ENCODE data around the gene HTT.

Gene HTT

DNA sequence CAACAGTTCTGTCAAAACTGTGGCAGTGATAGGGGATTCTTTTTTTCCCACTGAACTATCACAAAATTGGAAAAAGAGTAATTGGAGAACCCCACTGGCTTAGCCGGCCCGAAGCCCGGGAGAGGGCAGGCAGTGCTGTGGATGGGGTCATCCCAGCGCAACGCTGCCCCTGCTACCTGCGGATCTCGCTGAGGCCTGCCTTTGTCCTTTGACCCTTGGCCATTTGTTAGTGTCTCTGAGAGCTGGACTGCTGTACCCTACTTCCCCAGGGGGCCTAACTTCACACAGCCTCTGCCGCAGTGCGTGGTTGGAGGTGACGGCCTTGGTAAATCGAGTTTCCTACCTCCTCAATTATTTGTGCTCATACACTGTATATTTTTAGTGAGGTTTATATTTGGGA lies 131.5 kb downstream of the HTT start:
- DNase-seq, result no peak

DNA sequence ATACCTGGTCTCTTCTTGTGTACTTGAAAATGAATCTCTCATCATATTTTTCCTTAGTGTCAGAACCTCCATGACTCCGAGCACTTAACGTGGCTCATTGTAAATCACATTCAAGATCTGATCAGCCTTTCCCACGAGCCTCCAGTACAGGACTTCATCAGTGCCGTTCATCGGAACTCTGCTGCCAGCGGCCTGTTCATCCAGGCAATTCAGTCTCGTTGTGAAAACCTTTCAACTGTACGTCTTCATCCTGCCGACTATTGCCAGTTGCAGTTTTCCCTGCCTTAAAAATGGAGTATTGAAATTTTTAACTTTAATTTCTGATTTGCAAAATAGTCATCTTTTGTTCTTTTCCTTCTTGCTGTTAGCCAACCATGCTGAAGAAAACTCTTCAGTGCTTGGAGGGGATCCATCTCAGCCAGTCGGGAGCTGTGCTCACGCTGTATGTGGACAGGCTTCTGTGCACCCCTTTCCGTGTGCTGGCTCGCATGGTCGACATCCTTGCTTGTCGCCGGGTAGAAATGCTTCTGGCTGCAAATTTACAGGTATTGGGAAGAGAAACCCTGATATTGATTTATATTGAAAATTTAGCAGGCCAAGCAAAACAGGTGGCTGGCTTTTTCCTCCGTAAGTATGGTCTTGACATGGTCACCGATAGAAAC lies 132.1 kb downstream of the HTT start:
- DNase-seq, result no peak

DNA sequence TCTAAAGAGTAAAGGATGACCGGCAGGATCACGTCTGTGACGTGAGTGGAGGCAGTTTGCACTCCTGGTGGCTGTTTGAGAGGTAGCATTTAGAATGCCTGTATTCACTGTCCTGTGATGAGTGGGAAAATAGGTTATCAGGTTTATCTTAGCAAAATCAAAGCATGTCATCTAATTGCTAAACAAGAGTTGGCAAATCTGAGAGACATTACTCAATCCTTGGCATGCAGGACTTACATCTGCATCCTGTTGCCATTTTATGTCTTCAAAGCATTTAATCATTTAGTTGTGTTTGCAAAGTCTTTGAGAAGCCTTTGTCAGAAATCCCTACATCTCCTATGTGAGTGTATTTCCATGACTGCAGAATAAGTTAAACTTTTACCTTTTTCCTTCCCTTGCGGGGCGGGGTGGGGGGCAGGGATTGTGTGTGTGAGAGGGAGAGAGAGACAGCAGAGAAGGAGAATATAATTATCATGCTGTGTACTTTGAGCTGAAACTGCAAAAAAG lies 133.1 kb downstream of the HTT start:
- no peak for DNase-seq

DNA sequence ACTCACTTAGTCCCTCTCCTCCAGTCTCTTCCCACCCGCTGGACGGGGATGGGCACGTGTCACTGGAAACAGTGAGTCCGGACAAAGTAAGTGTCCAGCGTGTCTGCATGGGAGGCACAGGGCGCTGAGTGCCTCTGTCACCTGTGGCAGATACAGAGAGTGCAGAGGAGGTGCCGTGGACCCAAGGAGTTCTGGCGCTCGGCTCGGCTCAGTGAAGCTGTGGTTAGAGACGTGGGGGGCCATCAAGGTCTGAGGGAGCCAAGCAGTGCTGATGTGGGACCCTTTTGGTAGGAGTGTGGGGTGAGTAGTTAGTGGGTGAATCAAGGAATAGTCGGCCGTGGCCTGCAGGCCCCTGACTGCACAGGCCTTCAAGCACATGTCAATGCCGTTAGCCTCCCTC lies 134.3 kb downstream of the HTT start:
- no peak for DNase-seq

DNA sequence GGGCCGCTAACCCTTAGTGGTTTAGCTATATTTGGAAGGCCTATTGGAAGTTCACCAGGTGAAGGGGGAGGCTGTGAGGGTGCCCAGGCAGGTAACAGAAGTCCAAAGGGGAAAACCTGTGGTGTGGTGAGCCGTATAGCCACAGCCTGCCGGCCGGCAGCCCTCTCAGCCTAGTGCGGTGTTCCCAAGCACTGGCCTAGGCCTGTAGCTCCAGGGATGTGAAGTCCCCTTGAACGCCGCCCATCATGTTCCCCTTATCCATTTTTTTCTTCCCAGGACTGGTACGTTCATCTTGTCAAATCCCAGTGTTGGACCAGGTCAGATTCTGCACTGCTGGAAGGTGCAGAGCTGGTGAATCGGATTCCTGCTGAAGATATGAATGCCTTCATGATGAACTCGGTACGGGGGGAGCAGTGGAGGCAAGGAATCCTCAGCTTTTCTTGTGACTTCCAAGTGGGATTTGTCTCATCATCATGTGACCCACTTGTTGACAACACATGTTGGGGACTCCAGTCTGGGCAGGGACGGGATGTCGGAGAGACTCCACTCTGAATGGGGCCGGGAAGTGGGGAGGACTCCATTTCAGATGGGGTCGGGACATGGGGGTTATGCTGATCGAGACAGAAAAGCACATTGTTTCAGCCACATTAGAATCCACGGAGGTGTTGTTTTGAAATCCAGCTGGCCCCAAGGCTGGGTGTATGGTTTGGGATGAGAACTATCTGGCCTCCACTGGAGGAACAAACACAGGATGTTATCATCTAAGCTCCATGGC lies 135.3 kb downstream of the HTT start:
- DNase-seq, result no peak

DNA sequence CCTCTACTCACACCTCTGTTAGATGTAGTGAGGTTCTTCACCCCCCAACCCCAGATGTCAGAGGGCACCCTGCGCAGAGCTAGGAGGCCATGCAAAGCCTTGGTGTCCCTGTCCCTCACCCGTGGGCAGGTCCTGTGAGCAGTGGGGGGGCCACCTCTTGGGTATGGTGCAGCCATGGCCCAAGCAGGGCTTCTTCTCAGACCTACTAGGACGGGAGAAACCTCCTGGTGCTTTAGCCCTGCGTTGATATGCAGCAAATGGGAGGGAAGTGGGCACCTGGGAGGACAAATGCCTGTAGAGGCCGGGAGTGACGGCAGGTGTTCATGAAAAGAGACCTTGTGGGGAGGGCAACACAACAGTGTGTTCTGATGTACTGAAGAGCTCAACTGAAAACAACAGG lies 136.0 kb downstream of the HTT start:
- no peak for DNase-seq

DNA sequence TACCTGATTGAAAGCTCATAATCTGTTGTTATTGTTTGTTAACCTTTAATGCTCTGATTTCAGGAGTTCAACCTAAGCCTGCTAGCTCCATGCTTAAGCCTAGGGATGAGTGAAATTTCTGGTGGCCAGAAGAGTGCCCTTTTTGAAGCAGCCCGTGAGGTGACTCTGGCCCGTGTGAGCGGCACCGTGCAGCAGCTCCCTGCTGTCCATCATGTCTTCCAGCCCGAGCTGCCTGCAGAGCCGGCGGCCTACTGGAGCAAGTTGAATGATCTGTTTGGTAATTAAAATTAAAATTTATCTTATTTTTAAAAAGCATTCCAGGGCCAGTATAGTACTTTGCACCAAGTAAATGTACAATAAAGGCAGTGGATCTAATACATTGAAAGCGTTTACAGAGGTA lies 137.4 kb downstream of the HTT start:
- DNase-seq, result no peak

DNA sequence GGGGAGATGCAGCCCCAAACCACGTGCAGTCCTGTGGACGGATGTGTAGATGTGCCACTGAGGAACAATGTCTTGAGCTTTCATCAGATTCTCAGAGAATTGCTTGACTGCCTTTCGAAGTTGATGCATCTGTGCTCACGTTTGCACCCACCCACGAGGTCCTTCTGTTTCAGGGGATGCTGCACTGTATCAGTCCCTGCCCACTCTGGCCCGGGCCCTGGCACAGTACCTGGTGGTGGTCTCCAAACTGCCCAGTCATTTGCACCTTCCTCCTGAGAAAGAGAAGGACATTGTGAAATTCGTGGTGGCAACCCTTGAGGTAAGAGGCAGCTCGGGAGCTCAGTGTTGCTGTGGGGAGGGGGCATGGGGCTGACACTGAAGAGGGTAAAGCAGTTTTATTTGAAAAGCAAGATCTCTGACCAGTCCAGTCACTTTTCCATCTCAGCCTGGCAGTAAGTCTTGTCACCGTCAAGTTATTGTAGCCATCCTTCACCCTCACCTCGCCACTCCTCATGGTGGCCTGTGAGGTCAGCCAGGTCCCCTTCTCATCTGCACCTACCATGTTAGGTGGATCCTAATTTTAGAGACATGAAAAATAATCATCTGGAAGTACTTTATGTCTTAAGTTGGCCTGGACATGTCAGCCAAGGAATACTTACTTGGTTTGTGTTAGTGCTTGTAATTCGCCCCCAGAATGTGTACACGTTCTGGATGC lies 138.1 kb downstream of the HTT start:
- DNase-seq, result no peak

DNA sequence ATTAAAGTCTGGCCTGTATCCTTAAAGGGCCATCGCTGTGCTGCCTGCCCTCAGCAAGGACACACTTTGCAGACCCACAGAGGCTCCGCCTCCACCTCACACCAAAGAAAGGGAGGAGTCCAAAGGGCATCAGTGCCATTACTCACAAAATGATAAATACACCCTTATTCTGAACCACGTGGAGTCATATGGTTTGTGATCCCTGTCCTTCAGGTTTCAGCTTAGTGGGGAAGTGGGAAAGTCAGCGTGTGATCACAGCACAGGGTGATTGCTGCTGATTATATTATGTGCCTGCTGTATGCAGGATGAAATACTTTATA lies 138.6 kb downstream of the HTT start:
- DNase-seq, result no peak

DNA sequence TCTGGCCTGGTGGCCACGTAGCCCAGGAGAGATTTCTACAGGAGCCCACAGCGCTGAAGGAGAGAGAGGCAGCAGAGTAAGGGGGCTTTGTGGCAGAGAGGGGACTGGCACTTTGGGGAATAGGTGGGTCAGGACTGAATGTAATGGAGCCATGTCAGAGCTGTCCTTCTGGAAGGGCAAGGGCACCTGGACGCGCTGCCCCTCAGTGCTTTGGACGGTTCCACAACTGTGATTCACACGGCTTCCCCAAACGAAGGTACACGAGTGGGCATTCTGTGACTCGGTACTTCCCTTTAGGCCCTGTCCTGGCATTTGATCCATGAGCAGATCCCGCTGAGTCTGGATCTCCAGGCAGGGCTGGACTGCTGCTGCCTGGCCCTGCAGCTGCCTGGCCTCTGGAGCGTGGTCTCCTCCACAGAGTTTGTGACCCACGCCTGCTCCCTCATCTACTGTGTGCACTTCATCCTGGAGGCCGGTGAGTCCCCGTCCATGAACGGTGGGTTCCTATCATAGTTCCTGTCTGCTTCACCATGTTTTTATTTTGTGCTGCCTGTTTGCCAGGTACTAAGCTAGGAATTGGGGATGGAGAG lies 139.3 kb downstream of the HTT start:
- DNase-seq, result no peak

DNA sequence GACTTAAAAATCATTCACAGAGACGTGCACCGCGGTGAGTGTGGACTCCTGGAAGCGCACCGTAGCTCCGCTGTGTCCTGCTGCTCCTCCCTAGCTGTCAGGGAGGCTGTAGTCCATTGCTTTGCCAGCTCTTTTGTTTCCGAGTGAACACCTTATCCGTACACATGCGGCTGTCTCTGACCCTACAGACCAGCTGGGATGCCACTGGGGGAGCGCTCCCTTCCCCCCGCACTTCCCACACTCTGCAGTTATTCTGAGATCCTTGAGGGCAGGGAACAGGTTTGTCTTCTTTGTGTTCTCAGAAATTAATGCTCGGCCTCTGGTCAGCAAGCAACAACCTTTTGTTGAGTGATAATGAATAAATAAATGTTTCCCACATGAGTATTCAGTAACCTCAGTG lies 140.8 kb downstream of the HTT start:
- DNase-seq, result no peak

DNA sequence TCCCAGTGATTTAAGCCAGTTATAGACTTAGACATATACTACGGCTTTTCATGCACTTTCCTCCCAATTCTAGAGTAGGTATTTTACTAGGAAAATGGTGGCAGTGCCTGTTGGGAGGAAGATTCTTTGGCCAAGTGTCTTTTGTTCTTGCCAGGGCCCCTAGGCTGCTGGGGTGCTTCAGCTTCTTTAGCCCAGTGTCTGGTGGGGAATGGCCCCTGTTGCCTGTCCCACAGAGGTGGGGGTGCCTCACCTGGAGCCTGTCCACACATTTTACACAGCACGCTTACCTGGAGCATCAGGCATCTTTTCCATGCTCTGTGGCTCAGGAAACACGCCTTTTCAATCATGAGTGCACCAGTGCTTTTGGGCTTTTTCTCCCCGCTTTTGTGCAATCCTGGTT lies 141.3 kb downstream of the HTT start:
- no peak for DNase-seq

DNA sequence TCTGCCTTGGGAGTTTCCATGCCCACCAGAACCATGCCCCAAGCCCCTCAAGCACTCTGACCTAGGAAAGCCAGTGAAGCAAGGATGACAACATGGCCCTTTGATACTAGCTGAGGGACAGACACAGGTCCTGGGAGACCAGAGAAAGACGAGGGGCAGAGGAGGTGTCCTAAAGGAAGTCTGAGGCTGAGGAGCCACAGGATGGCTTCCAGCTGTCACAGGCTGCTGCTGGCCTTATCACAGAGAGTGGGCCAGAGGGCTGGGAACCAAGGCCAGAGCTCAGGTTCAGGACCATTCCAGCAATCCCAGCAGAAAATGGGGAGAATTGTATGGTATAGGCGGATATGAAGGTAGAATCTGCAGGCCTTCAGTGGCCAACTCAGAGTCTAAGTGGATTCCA lies 142.8 kb downstream of the HTT start:
- DNase-seq, result no peak

DNA sequence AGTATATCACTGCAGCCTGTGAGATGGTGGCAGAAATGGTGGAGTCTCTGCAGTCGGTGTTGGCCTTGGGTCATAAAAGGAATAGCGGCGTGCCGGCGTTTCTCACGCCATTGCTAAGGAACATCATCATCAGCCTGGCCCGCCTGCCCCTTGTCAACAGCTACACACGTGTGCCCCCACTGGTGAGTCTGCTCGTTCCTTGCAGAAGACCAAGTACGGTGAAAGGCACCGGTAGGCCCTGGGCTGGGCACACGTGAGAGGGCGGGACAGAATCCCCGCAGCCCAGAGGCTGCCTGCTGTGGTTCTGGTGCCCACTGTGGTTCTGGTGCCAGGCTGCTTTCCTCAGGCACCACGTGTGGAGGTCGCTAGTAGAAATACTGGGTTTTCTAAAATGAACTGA lies 143.3 kb downstream of the HTT start:
- no peak for DNase-seq

DNA sequence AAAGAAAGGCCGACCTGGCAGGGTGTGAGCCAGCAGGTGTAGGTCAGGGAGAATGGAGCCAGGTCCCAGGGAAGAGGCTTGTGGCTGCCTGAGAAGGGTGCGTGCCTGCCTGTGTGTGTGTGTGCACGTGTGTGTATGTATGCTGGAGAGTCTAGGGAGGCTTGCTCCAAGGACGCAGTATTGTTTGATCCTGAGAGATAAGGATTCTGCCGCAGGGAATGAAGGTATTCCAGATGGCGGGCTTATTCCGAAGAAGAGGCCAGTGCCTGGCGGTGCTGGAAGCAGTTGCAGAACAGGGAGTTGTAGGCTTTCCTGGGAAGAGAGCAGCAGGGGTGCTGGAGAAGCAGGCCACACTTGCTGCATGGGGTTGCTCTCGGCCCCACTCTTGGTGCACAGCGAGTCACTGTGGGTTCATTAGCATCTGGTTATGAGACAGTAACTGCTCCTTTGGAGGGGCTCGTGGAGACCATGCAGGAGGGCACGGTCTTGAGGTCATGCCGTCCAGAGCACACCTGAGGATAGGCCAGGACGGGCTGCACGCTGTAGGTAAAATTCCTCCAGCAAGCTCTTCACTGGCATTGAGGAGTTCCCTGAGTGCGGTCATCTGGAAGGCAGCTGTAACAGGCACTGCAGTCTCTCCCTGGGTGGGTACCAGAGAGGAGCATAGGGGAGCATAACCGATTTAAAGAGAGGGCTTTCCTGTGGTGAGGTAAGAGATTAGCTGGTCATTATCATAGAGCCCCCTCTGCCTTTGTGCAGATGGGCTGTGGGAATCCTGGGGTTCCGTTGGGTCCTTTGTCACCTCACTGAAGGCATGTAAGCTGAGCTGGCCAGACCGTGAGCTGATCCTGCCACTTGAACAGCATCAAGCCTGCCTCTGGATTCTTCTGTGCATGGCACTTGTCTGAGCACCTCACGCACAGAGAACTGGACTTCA lies 144.6 kb downstream of the HTT start:
- no peak for DNase-seq

DNA sequence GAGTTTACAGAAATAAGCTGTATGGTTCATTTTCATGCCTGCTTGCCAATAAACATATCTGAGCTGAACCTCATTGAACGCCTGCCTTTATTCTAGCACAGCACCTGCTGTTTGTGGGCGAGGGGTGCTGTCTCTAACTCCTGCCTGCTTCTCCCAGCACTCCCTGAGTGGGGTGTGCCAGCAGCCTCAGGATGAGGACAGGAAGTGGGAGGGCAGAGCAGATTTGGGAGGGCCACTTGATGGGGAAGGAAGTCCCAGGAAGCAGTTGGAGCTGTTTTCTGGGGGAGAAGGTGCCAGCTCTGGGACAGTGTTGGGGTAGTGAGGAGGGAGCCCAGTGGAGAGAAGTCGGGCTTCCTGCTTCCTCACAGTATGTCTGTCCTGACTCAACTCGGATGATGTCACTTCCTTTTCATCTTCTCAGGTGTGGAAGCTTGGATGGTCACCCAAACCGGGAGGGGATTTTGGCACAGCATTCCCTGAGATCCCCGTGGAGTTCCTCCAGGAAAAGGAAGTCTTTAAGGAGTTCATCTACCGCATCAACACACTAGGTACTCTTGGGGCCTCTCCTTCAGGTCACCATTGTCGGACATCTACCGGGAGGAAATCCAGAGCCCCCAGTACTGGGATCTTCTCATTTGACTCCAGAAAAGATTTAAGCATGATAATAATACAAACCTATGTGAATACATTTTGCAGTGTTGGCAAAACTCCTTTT lies 145.4 kb downstream of the HTT start:
- no peak for DNase-seq

DNA sequence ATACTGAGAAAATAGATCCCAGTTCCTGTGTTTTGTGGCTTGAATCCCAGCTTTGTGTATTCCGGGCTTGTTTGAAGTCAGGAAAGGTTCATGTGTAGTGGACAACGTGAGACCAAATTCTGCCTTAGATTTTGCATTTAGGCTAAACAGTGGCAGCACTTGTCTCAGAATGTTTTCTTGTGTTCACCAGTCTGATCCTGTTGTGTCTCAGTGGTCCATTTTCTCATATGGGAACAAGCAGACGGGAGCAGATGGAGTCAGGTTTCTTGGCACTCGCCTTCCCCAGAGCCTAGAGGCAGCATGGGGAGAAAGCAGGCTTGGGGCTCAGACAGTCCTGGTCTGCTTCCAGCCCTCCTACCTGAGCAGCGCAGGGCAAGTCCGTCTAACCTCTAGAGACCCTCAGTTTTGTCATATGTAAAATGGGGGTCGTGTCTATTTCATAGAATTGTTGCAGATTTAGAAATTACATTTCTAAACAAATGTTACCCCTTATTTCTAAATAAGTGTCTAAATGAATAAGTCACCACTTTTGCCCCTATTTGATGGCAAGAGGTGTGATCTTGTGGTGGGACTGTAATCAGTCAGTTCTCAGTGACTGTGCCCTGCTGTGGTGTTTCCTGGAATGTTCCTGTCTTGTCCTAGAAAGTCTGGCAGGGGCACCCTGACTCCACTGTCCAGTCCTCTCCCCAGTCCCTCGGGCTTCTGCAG lies 146.1 kb downstream of the HTT start:
- DNase-seq, result no peak

DNA sequence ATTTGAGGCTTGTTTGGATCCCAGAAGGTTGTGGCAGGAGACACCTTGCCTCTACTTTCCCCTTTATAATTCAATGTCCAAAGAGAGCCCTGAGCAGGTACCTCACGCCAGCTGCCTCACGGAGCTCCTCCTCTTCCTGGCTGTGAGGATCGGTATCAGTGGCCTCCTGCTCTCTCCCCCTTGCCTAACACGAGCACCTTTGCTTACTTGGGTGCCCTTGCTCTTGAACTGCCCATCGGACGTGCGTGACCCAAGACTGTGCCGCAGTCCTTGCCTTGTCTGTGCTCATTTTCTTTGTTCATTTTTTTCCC lies 146.7 kb downstream of the HTT start:
- DNase-seq, result no peak

DNA sequence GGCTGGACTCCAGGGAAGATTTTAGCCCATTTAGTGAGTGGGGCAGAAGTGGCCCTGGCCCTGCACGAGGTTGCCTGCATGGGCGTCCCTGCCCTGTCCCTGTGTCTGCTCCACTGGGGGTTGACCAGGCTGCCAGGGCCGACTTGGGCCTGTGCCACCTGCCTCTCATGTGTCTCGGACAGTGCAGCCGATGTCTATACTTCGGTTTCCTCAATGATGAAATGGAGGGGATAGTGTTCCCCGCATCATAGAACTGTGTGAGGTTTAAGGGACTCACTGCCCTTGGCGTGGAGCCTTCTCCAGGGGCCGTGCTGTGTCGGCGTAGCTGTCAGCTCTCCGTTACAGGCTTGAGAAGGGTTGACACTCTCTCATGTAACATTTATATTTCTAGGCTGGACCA lies 147.5 kb downstream of the HTT start:
- DNase-seq, result no peak

DNA sequence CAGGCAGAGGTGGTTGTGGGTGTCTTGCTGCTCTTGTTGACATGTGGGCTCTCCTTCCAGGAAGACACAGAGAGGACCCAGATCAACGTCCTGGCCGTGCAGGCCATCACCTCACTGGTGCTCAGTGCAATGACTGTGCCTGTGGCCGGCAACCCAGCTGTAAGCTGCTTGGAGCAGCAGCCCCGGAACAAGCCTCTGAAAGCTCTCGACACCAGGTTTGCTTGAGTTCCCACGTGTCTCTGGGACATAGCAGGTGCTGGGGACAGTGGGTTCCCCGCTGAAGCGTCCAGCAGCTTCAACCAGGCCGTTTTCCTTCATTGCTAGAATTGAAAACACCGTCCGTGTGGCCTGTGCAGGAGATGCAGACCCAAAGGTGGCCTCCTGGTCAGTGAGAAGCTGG lies 148.9 kb downstream of the HTT start:
- DNase-seq, result no peak

DNA sequence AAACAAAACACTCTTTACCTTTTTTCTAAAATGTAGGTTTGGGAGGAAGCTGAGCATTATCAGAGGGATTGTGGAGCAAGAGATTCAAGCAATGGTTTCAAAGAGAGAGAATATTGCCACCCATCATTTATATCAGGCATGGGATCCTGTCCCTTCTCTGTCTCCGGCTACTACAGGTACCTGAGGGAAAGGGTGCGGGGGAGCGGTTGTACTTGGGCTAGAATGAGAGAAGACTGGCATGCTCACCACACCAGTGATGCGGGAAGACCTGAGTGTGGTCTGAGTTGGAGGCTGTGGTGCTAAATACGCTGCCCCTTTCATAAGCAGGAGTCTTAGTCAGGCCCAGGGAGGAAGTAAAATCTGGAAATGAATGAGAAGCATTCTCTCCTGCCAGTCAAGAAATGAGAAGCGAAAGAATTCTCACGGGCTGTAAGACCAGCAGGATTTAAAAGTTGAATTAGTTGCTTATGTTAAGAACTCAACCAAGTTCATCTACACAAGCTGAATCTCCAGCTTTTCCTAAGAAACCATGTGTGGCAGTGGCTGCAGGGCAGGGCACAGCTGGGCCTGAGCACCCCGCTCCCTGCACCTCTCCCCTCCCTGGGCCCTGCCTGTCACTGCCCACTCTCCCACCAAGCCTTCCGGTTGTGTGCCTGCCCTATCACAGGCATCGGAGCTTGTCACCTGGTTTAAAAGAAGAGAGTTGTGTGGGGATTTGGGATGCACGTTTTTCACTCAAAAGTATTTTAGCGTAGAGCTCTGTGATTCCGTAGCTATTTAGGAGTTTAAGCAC lies 149.7 kb downstream of the HTT start:
- DNase-seq, result no peak
